Measurements from ENCODE around the gene CHORDC1.

Gene CHORDC1

DNA sequence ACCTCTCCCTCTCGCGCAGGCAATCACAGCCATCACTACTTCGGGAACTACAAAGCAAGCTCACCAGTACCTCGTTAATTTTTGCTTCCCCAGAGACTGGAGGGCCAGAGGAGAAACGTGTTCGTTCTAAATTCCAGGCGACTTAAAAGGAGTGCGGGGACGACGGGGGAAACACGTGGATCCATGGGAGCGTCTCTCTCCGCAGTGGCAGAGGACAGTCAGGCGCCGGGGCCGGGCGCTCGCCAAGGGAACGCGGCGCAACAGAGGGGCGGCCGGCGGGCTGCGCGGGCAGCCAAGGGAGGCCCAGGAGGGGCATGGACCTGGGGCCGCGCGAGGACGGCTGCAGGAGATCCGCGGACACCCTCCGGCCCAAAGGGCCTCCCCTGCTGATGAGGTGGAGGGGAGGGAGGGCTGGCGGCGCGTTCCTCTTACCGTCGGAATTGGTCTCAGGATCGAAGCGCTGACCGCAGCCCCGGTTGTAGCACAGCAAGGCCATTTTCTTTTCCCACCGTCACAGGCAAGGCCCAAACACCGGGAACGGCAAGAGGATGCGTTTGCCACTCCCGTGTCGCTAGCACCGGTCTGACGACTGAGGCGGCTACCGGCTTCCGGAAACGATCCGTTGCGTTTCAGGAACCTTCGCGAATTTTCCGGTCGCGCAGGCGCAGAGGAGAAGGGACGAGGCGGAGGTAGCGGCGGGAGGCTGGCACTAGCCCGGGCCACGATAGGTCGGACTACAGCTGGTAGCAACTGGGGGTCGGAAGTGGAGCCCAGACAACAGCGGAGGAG, at the start of gene CHORDC1:
Gene CHORDC1, minus strand, starts transcription at position 591 of the 789 bp plus-strand sequence. Its CDS starts 95 bp downstream, at position 496.
- DNase-seq (ENCODE audit: low read depth in 3 of 3) = peak; percentile 87 to 89 (median 87)

DNA sequence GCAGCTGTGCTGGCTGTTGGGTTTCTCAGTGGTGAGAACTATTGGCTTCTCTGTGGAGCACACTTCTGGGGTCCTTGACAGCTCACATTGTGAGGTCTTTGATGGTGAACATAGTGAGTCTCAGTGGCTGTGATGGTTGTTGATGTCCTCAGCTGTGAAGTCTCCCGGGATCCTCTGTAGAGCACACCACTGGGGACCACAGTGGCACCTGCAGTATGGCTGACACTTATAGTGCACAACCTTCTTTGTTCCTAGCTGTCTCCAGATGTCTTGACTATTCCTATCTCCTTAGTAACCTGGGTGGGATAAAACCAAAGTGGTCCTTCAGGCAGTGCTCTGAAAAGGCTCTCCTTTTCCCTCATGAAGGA, 34.3 kb upstream of the CHORDC1 start:
- no peak for DNase-seq (ENCODE audit: low read depth in 3 of 3)

DNA sequence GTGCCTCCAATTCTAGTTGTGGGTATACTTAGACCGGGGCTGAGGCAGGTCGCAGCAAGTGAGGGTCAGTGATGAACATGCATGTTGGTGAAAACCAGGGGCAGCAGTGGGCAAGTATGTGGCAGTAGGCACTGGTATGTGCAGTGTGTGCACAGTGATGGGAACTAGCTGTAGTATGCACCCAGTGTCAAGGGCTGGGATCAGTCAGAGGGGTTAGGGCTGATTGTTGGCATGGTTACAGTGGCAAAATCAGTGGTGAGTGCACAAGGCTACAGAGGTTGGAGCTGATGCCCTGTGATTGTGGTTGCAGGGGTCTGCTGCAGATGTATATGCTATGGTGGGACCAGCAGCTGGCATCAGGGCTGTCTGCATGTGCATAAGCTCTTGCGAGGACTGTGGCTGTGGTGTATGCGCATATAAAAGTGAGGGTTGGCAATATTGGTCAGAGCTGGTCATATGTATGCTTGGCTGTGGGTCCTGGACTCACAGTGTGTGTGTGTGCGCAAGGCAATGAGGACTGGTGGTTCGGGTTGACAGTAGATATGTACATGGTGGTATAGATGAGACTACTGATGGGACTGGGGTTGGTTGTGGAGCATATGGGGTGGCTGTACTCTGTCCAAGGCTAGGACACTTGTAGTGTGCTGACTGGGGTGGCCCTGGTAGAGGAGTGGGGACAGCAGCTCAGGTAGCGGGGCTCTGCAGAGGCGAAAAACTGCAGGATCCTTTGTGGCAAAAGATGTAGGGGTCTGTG, 33.7 kb upstream of the CHORDC1 start:
- no peak for DNase-seq (ENCODE audit: low read depth in 3 of 3)

DNA sequence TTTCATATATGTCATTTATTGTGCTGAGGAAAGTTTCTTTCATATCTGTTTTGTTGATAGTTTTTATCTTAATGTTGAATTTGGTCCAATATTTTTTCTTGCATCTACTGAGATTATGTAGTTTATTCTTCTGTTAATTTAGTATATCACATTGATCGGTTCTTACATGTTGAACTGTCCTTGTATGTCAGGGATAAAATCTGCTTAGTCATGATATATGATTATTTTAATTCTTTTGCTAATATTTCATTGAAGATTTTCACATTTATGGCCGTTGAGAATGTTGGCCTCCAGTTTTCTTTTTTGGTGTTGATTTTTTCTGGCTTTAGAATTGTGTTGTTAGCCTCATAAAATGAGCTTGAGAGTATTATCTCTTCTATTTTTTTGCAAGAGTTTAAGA, 31.2 kb upstream of the CHORDC1 start:
- DNase-seq (ENCODE audit: low read depth in 3 of 3) = no peak

DNA sequence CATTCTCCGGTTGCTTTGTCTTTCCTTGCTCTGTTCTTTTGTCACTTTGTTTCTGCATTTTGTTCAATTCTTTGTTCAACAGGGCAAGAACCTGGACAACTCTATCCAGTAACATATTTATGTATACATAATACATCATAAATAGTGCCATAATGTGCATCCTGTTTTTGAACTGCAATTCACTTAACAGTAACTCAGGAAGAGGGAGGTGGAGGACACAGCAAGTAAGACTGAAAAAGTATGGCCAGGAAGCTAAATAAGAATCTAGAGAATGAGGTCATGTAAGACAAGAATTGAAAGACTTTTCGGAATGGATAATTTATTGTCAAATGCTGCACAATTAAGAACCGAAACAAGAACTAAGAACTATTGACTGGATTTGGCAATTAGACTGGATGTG, 29.2 kb upstream of the CHORDC1 start:
- DNase-seq (ENCODE audit: low read depth in 3 of 3) = no peak

DNA sequence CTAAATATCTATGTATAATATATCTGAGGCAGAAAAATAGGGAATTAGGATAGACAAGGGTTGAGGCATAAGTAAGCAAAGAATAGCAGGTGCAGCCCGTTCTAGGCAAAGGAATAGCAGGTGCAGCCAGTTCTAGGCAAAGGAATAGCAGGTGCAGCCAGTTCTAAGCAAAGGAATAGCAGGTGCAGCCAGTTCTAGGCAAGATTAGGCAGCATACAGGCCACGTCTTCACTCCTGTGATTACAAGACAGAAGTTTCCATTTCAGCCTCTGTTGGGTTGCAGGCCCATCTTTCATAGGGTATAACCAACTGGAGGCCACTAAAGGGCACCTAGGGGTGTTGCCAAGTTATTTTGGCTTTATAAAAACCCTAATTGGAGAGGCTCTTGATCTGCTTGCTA, 28.8 kb upstream of the CHORDC1 start:
- no peak for DNase-seq (ENCODE audit: low read depth in 3 of 3)

DNA sequence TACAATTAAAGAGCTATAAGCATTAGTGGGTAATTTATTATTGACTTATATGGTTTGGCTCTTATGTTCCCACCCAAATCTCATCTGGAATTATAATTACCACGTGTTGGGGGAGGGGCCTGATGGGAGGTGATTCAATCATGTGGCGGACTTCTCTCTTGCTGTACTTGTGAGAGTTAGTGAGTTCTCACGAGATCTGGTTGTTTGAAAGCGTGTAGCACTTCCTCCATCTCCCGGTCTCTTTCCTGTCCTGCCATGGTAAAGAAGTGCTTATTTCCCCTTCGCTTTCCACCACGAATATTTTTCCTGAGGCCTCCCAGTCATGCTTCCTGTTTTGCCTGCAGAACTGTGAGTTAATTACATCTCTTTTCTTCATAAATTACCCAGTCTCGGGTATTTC, 28.1 kb upstream of the CHORDC1 start:
- peak in 1 of 3 donors; percentile 13 for DNase-seq (ENCODE audit: low read depth in 3 of 3)

DNA sequence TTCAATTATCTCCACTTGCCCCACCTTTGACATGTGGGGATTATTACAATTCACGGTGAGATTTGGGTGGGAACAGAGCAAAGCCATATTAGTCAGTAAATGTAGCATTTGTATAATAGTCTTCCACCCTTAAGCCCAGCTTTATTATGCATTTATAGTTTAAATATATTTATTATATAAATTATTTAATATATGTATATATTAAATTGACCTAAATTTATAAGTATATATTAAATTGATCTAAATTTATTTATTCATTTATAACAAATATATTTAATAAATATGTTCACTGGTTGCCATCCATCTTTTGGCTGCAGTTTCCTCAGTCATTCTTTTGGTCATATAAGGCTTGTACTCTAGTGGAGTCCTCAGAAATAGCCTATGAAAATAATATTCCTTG, 23.6 kb upstream of the CHORDC1 start:
- DNase-seq (ENCODE audit: low read depth in 3 of 3) = no peak

DNA sequence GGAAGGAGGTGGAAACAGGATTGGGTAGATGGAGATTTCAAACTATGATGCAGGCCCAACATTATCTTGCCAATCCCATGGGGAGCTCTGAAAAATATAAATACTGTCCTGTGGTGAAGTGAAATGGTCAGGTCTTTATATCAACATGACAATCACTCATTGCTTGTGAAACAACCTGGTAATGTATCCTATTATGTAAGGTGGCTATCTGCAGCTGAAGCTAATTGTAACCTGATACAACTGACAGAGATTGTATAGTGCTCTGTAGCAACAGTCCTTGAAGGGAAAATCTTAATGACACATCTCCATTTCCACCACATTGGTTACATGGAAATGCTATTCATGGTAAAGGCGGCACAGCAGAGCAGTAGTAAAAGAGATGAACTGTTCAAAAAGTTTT, 20.7 kb upstream of the CHORDC1 start:
- no peak for DNase-seq (ENCODE audit: low read depth in 3 of 3)

DNA sequence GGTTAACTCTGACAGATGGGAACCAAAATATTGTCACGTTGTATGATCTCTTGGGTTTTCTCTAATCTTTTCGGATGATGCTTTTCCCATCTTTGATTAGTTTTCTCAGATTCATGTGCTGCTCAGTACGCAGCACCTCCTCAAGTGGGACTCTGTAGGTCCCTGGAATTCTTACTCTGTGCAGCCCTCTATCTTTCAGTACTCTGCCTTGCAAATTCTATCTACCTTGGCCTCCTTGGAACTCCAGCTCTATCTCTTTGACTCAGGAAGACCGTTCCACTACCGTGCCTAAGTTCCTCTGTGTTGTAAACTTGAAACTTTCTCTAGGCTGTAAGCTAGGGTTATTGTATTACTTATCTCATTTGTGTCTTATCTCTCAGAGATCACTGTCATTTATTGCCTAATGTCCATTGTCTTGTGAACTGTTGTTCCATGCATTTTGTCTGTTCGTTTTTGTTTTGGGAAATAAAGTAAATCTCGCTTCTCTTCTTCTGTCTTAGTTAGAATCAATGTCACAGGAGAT, 20.1 kb upstream of the CHORDC1 start:
- DNase-seq (ENCODE audit: low read depth in 3 of 3) = no peak

DNA sequence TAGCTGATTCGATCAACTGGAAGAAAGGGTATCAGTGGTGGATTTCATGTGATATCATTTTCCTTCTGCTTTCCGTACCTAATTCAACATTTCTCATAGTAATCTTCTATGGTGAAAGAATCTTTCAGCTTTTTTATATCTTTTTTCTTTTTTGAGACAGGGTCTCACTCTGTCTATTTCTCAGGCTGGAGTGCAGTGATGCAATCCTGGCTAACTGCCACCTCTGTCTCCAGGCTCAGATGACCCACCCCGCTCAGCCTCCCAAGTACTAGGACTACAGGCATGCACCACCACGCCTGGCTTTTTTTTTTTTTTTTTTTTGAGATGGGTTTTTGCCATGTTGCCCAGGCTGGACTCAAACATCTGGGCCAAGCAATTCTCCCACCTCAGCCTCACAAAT, 18.6 kb upstream of the CHORDC1 start:
- DNase-seq (ENCODE audit: low read depth in 3 of 3) = no peak

DNA sequence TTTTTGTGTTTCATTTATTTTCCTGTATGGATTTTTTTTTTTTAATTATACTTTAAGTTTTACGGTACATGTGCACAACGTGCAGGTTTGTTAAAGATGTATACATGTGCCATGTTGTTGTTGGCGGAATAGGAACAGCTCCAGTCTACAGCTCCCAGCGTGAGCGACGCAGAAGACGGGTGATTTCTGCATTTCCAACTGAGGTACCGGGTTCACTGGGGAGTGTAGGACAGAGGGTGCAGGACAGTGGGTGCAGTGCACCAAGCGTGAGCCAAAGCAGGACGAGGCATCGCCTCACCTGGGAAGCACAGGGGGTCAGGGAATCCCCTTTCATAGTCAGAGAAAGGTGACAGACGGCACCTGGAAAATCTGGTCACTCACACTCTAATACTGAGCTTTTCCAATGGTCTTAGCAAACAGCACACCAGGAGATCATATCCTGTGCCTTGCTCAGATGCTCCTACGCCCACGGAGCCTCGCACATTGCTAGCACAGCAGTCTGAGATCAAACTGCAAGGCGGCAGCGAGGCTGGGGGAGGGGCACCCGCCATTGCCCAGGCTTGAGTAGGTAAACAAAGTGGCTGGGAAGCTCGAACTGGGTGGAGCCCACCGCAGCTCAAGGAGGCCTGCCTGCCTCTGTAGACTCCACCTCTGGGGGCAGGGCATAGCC, 17.3 kb upstream of the CHORDC1 start:
- DNase-seq (ENCODE audit: low read depth in 3 of 3) = peak in 2 of 3 donors; percentile 42

DNA sequence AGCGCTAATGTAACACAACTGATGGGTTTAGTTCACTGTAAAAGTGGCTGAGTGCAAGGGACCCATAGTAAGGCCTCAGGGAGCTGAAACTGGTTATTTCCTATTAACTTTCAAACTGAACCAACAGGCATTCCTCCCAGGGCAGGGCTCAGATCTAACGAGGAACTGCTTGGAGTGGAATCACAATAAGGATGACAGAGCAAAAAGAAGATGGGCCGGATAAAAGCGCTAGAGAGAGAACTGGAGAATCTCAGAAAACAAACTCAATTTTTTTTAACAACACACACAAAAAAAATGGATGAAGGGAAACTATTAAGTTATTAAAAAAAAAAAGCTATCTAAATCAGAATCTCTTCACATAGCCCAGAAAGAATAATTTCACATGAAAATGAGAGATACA, 14.2 kb upstream of the CHORDC1 start:
- no peak for DNase-seq (ENCODE audit: low read depth in 3 of 3)

DNA sequence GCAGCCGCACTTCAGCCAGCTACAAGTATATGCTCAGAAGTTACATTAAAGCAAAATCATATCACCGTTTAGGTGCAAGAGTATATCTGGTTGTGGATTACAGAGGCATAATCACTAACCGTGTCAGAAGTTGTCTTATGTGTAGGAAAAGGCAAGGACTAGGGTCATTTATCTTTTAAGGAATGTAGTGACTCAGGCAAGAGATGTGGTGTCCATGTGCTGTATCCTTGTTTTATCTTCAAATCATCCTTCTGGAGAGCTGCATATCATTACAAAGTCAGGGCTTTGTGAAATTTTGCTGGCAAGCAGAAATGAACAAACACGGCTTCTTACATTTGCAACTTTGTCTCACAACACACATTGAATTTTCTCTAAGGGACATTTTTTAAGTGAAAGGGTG, 12.7 kb upstream of the CHORDC1 start:
- no peak for DNase-seq (ENCODE audit: low read depth in 3 of 3)

DNA sequence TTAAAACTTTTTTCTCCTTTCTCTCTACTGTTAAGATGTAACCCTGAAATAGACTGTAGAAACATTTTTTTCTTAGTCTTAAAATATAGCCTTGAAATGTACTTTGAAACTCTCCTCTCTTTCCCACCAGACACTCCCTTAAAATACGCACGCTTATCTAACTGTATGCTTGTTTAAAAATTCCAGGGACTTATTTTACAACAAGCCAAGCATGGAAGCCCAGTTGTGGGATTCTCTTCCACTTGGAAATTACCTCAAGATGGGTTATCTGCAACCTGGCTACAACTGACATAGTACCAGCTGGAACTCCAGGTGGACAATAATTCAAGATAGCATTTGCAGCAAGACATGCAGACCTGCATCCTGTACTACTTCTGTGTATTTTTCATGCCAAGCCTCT, 12.1 kb upstream of the CHORDC1 start:
- no peak for DNase-seq (ENCODE audit: low read depth in 3 of 3)

DNA sequence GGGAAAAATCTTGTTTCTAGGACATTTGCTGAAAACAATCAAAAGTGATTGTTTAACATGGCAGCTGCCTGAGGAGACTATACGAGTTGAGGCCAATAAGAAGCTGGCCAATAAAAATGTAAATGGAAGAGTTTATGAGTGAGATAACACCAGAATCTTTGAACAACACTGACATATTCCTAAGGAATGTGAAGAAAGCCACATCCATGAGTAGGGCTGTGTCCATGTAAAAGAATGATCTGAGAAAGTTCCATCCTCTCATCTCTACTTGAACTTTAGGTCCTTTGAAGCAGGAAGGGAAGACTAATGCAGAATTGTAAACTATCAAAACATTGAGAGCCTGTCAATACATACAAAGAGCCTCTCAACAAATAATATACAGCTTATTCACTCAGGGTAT, 6.9 kb upstream of the CHORDC1 start:
- DNase-seq (ENCODE audit: low read depth in 3 of 3) = no peak

DNA sequence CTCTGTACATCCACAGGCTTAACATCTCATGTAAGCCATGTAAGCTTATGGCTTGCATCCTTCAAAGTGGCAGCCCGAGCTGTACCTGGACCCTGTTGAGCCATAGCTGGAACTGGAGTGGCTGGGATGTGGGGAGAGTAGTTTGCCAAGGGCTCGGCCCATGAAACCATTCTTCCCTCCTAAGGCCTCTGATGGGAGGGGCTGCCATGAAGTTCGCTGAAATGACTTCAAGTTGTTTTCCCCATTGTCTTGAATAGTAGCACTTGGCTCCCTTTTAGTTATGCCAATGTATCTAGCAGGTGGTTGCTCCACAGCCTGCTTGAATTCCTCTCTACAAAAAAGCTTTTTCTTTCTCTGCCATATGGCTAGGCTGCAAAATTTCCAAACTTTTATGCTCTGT, 5.2 kb upstream of the CHORDC1 start:
- no peak for DNase-seq (ENCODE audit: low read depth in 3 of 3)

DNA sequence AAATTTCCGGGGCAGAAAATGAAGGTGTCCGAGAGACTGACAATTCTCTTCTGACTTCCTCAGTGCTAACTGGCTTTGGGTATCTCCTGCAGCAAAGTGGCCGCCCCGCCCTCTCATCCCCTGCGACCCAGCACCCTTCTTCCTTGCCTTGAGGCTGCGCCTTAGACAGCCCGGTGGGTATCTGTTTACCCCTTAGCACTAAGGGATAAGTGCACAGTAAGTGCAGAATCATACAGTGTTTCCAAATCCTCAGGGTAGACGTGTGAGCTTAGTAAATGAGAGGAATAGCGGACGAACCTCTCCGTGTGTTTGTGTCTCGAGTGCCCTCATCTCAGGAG, 368 bp upstream of the CHORDC1 start:
- DNase-seq (ENCODE audit: low read depth in 3 of 3) = no peak

DNA sequence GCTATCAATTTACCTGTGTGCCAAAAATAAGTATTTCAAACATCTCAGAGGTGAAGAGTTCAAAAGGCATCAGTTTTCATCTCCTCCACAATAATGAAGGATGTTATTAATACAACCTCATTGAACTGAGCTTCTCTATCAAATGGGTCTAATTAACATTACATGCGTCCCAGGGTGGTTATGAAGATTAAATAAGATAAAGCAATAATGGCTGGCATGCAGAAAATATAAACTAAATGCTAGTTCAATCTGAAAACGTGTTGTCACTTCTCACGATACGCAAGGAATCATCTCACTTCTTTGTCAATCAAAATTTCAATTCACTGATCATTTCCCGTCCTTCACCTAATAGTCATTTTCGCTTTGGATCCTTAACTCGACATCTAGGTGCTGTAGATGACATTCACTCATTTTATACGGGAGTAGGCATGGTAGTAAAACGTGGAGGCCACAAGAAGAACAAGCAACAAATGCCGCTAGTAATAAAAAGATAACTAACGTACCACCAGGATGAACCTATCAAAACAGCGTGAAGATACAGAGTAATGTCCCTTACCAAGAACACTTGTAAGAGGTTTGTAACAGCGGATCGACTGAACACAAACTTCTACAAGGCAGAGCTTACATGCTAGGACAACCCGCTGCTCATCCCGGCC, 918 bp downstream of the CHORDC1 start:
- DNase-seq (ENCODE audit: low read depth in 3 of 3) = no peak

DNA sequence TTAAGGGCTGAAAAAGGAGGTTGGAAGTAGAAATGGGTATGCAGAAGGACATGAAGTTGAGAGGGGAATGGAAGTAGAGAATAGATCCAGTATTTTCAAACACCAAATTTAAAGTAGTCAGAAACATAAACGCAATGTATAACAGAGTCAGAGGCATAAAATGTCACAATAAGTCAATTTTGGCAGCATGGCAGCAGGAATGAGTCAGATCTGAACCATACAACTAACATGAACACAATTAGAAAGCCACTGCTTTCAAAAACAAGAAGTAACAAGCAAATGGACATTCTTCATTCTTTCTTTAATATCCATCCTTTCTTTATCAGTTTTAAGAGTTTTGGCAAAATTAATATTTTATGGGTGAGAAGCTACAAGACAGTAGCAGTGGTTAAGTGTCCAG, 2.5 kb downstream of the CHORDC1 start:
- DNase-seq (ENCODE audit: low read depth in 3 of 3) = no peak

DNA sequence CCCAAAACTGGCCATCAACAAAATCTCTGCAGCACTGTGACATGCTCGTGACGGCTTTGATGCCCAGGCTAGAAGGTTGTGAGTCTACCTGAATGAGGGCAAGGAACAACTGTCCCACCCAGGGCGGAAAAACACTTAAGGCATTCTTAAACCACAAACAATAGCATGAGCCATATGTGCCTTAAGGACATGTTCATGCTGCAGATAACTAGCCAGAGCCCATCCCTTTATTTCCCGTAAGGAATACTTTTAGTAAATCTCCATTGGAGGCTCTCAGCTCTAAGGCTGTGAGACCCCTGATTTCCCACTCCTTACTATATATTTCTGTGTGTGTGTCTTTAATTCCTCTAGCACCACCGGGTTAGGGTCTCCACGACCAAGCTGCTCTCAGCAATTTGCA, 3.4 kb downstream of the CHORDC1 start:
- DNase-seq (ENCODE audit: low read depth in 3 of 3) = no peak

DNA sequence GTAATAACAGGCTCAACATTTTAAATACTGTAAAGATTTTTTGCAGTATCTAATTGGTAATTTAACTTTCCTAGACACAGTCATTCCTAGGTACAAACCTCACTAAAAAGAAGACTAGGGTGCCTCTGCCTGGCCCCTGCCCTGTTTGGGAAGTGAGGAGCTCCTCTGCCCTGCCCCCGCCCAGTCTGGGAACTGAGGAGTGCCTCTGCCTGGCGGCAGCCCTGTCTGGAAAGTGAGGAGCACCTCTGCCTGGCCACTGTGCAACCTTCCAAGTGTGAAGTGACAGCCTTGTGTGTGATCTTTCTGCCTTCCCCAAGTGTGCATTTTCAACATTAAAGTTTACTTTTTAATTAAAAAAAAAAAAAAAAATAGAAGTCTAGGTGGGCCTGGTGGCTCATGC, 4.2 kb downstream of the CHORDC1 start:
- DNase-seq (ENCODE audit: low read depth in 3 of 3) = no peak
